ENCODE results near the gene FLT1.

Gene FLT1

GRCh38 chr13:28251466-28251865 is 243.5 kb downstream of the FLT1 start:
- no peaks in the 10 kb centered on the region for H3F3A ChIP-seq (ENCODE audit: insufficient read depth, low read length)
- H3K27me3 ChIP-seq (ENCODE audit: insufficient read depth, low read length): no peaks in the 10 kb centered on the region
- no peak overlapping the region for H3K9ac ChIP-seq (ENCODE audit: low read length)
- H3K4me3 ChIP-seq (ENCODE audit: low read depth, low read length, poor library complexity, severe bottlenecking): no peak overlapping the region
- peaks cover 5% of the 10 kb centered on the region for H3K9me3 ChIP-seq (ENCODE audit: low read length)
- no peak overlapping the region for H2AFZ ChIP-seq (ENCODE audit: low read length)
- no peaks in the 10 kb centered on the region for H3K9me2 ChIP-seq (ENCODE audit: low read depth, low read length)
- peaks cover 10% of the 10 kb centered on the region for H3K36me3 ChIP-seq (ENCODE audit: insufficient read depth, low read length)
- no peaks in the 10 kb centered on the region for H3K79me2 ChIP-seq (ENCODE audit: insufficient read depth, low read length)
- H4K20me1 ChIP-seq (ENCODE audit: insufficient read depth, low read length): no peaks in the 10 kb centered on the region
- no peak for TF ChIP-seq CTCF (IDR thresholded peaks at IDR 0.05; ENCODE audit: low read length)
- TF ChIP-seq EZH2 (IDR thresholded peaks at IDR 0.05; ENCODE audit: borderline replicate concordance, low read length): no peak
- H3K4me1 ChIP-seq (ENCODE audit: insufficient read depth, low read length, severe bottlenecking): no peaks in the 10 kb centered on the region
- no peak overlapping the region for H3K4me2 ChIP-seq (ENCODE audit: low read length)
- no peak overlapping the region for H3K27ac ChIP-seq (ENCODE audit: low read depth, low read length, poor library complexity, severe bottlenecking)

- Histone ChIP-seq H3K9me2 (ENCODE audit: low read depth, low read length) (no peaks in the 10 kb centered on the region), H3K4me3 (ENCODE audit: low read depth, low read length, poor library complexity, severe bottlenecking) (no peak overlapping the region), H3K4me1 (ENCODE audit: insufficient read depth, low read length, severe bottlenecking) (no peaks in the 10 kb centered on the region), H3K79me2 (ENCODE audit: insufficient read depth, low read length) (no peaks in the 10 kb centered on the region), H3F3A (ENCODE audit: insufficient read depth, low read length) (no peaks in the 10 kb centered on the region), H3K36me3 (ENCODE audit: insufficient read depth, low read length) (peaks cover 5% of the 10 kb centered on the region), H3K27ac (ENCODE audit: low read depth, low read length, poor library complexity, severe bottlenecking) (no peak overlapping the region), H4K20me1 (ENCODE audit: insufficient read depth, low read length) (no peaks in the 10 kb centered on the region), H3K27me3 (ENCODE audit: insufficient read depth, low read length) (no peaks in the 10 kb centered on the region), H3K9ac (ENCODE audit: low read length) (no peak overlapping the region), H2AFZ (ENCODE audit: low read length) (no peak overlapping the region), H3K9me3 (ENCODE audit: low read length) (peaks cover 5% of the 10 kb centered on the region), H3K4me2 (ENCODE audit: low read length) (no peak overlapping the region)
- TF ChIP-seq EZH2 (IDR thresholded peaks at IDR 0.05; ENCODE audit: borderline replicate concordance, low read length) (no peak), CTCF (IDR thresholded peaks at IDR 0.05; ENCODE audit: low read length) (no peak)
Measured at GRCh38 chr13:28250542-28250941, 244.4 kb downstream of the FLT1 start.

Data from OCI-LY1 (cell line).